Keratinocyte (primary cell): Measurements from ENCODE around the gene CCDC92. TPM values are rescaled to one million over a fixed set of nuclear protein-coding genes. Genes with fewer than 3 reads are reported as not detected.

Source experiments
- DNase-seq: peaks from one replicate; pipeline ENCODE4 v3.0.0-alpha.2; 2011; ENCODE audit warnings: low read depth, missing footprints, low spot score
- FAIRE-seq: peaks from 2 replicates; lab custom pipeline; 2011; peaks lifted over from hg19 to GRCh38; lab: Jason Lieb, UNC
- H2AFZ ChIP-seq: 2 replicates; pipeline ENCODE4 v1.6.0; 2012; ENCODE audit warnings: low read length, control low read depth, inconsistent platforms; ENCODE audit not compliant: control insufficient read depth
- H3K27ac ChIP-seq: 2 replicates; pipeline ENCODE4 v1.5.1; 2011; ENCODE audit warnings: low read length; ENCODE audit not compliant: control insufficient read depth, insufficient read depth
- H3K27me3 ChIP-seq: 3 replicates; pipeline ENCODE4 v1.6.0; 2011; ENCODE audit warnings: low read length; ENCODE audit not compliant: control insufficient read depth, insufficient read depth; ENCODE audit errors: extremely low read depth
- H3K36me3 ChIP-seq, 2 experiments: 2 replicates in 1 of 2; 3 replicates in 1 of 2; pipeline ENCODE4 v1.5.1; 2011; ENCODE audit warnings: low read length in 2 of 2, mild to moderate bottlenecking in 1 of 2; ENCODE audit not compliant: control insufficient read depth in 2 of 2, insufficient read depth in 2 of 2; ENCODE audit errors: extremely low read depth in 1 of 2
- H3K4me1 ChIP-seq: 3 replicates; pipeline ENCODE4 v1.5.1; 2011; ENCODE audit warnings: low read length; ENCODE audit not compliant: control insufficient read depth, insufficient read depth; ENCODE audit errors: extremely low read depth
- H3K4me2 ChIP-seq: 3 replicates; pipeline ENCODE4 v1.6.0; 2011; ENCODE audit warnings: low read depth, low read length; ENCODE audit not compliant: control insufficient read depth, insufficient read depth; ENCODE audit errors: extremely low read depth
- H3K4me3 ChIP-seq, 3 experiments: fragments of 200-600 bp in 1 of 3; sonication (generic) in 1 of 3; 2 replicates in 2 of 3; 3 replicates in 1 of 3; pipeline ENCODE4 v1.5.1; 2011 to 2016; ENCODE audit warnings: low read length in 3 of 3, mild to moderate bottlenecking in 3 of 3, control low read depth in 2 of 3, inconsistent platforms in 1 of 3, low read depth in 1 of 3, mixed read lengths in 1 of 3, mixed run types in 1 of 3, moderate library complexity in 1 of 3; ENCODE audit not compliant: control insufficient read depth in 2 of 3, insufficient read depth in 2 of 3; ENCODE audit errors: extremely low read depth in 1 of 3
- H3K79me2 ChIP-seq: 2 replicates; pipeline ENCODE4 v1.6.0; 2012; ENCODE audit warnings: low read length; ENCODE audit not compliant: control insufficient read depth, insufficient read depth
- H3K9ac ChIP-seq: 3 replicates; pipeline ENCODE4 v1.6.0; 2011; ENCODE audit warnings: low read length; ENCODE audit not compliant: control insufficient read depth, insufficient read depth; ENCODE audit errors: extremely low read depth
- H3K9me1 ChIP-seq: 3 replicates; pipeline ENCODE4 v1.6.0; 2011; ENCODE audit warnings: low read length; ENCODE audit not compliant: control insufficient read depth, insufficient read depth; ENCODE audit errors: extremely low read depth
- H3K9me3 ChIP-seq: 2 replicates; pipeline ENCODE4 v1.5.1; 2012; ENCODE audit warnings: low read depth, low read length; ENCODE audit not compliant: control insufficient read depth
- H4K20me1 ChIP-seq: 3 replicates; pipeline ENCODE4 v1.6.0; 2011; ENCODE audit warnings: low read length; ENCODE audit not compliant: control insufficient read depth, insufficient read depth; ENCODE audit errors: extremely low read depth
- CTCF ChIP-seq, 3 experiments: IDR thresholded peaks in 1 of 3; conservative IDR thresholded peaks in 1 of 3; optimal IDR thresholded peaks in 1 of 3; 2 replicates in 2 of 3; 3 replicates in 1 of 3; pipeline versions ENCODE3 to v1.5.1; 2011; ENCODE audit warnings: low read length in 3 of 3, mild to moderate bottlenecking in 3 of 3, moderate library complexity in 2 of 3, control low read depth in 1 of 3, inconsistent platforms in 1 of 3; ENCODE audit not compliant: insufficient read depth in 2 of 3; ENCODE audit errors: extremely low read depth in 1 of 3
- EZH2 ChIP-seq: IDR thresholded peaks from one replicate; pipeline ENCODE4 v1.6.1; 2012; ENCODE audit warnings: inconsistent platforms, mild to moderate bottlenecking, low read length, moderate library complexity
- dilution Hi-C: fragments of 300-500 bp; cut with MboI; formaldehyde crosslinking; loops from one replicate; pipeline ENCODE4 v1.7.0; 2020; ENCODE audit warnings: low sequenced_read_pairs; ENCODE audit not compliant: extremely low pct_ligation_motif_present
- polyA plus RNA-seq, 5 experiments: library from polyadenylated mRNA; depleted of rRNA in 3 of 5; stranded (reverse) in 3 of 5; stranded (forward) in 1 of 5; unstranded in 1 of 5; fragments of >200 nt; gene quantifications; 1 replicate in 1 of 5; 2 replicates in 3 of 5; 3 replicates in 1 of 5; pipeline versions ENCODE4 v1.2.1 to v1.2.3, GENCODE V29; 2011 to 2012; ENCODE audit warnings: missing spikeins in 2 of 5, low read depth in 1 of 5, low replicate concordance in 1 of 5

Gene CCDC92
- polyA plus RNA-seq, 1 donor (not counting 4 experiments of a cell fraction or from before 2014, with no cell fraction given): 8.3 TPM

GRCh38 chr12:123892853-123893252, 79.8 kb downstream of the CCDC92 start:
- peaks cover 11% of the 10 kb centered on the region for H3K27me3 ChIP-seq
- no peak overlapping the region for H3K4me2 ChIP-seq
- no peak for DNase-seq
- no peak for FAIRE-seq
- TF ChIP-seq EZH2: no peak
- no peak for TF ChIP-seq CTCF (optimal IDR thresholded peaks at IDR 0.05 in 1 of 3, IDR thresholded peaks at IDR 0.05 in 1 of 3, conservative IDR thresholded peaks at IDR 0.05 in 1 of 3; ENCODE audit: extremely low read depth in 1 of 3, insufficient read depth in 2 of 3, low read length in 3 of 3)
- H3K36me3 ChIP-seq: no peaks in the 10 kb centered on the region
- no peak overlapping the region for H2AFZ ChIP-seq
- H3K4me1 ChIP-seq: no peaks in the 10 kb centered on the region
- H3K27ac ChIP-seq: no peak overlapping the region
- H4K20me1 ChIP-seq: no peaks in the 10 kb centered on the region
- no peaks in the 10 kb centered on the region for H3K79me2 ChIP-seq
- dilution Hi-C loops: no loop called here
- H3K9me1 ChIP-seq: no peaks in the 10 kb centered on the region
- H3K9me3 ChIP-seq: no peaks in the 10 kb centered on the region
- no peak overlapping the region for H3K9ac ChIP-seq
- no peak overlapping the region for H3K4me3 ChIP-seq

GRCh38 chr12:123892180-123892559, 80.5 kb downstream of the CCDC92 start:
- H3K9me3 ChIP-seq: no peaks in the 10 kb centered on the region
- no peaks in the 10 kb centered on the region for H3K9me1 ChIP-seq
- dilution Hi-C loops: no loop called here
- H3K4me2 ChIP-seq: no peak overlapping the region
- no peaks in the 10 kb centered on the region for H3K79me2 ChIP-seq
- no peaks in the 10 kb centered on the region for H3K36me3 ChIP-seq
- FAIRE-seq (no peak), DNase-seq (no peak)
- H4K20me1 ChIP-seq: no peaks in the 10 kb centered on the region
- no peak overlapping the region for H2AFZ ChIP-seq
- H3K27me3 ChIP-seq: peaks cover 14% of the 10 kb centered on the region
- no peak overlapping the region for H3K4me3 ChIP-seq
- no peak overlapping the region for H3K9ac ChIP-seq
- H3K4me1 ChIP-seq: no peaks in the 10 kb centered on the region
- no peak overlapping the region for H3K27ac ChIP-seq
- TF ChIP-seq EZH2: no peak
- TF ChIP-seq CTCF (optimal IDR thresholded peaks at IDR 0.05 in 1 of 3, IDR thresholded peaks at IDR 0.05 in 1 of 3, conservative IDR thresholded peaks at IDR 0.05 in 1 of 3; ENCODE audit: extremely low read depth in 1 of 3, insufficient read depth in 2 of 3, low read length in 3 of 3): no peak
